H9 (cell line): ENCODE results near the gene SPIN1. TPM values are rescaled to one million over a fixed set of nuclear protein-coding genes. Genes with fewer than 3 reads are reported as not detected.

Experiments
- DNase-seq: peaks from one replicate; pipeline ENCODE4 v3.0.0-alpha.2; 2017
- H2AFZ ChIP-seq: one replicate; pipeline ENCODE4 v1.6.1; 2013; ENCODE audit warnings: mild to moderate bottlenecking, low read length, control low read depth, moderate library complexity
- H2AK5ac ChIP-seq: 2 replicates; pipeline ENCODE4 v1.6.1; 2013; ENCODE audit warnings: low read length, control low read depth, mixed read lengths; ENCODE audit not compliant: insufficient read length
- H2BK120ac ChIP-seq: one replicate; pipeline ENCODE4 v1.6.1; 2013; ENCODE audit warnings: low read depth, mild to moderate bottlenecking, low read length, control low read depth, inconsistent platforms; ENCODE audit not compliant: poor library complexity, severe bottlenecking
- H2BK12ac ChIP-seq: 2 replicates; pipeline ENCODE4 v1.6.1; 2013; ENCODE audit warnings: low read length, control low read depth, mixed read lengths, low read depth; ENCODE audit not compliant: insufficient read length
- H2BK15ac ChIP-seq: 2 replicates; pipeline ENCODE4 v1.6.1; 2013; ENCODE audit warnings: low read depth, low read length, control low read depth
- H2BK20ac ChIP-seq: one replicate; pipeline ENCODE4 v1.6.1; 2013; ENCODE audit warnings: low read depth, mild to moderate bottlenecking, low read length, control low read depth, inconsistent platforms; ENCODE audit not compliant: poor library complexity, severe bottlenecking
- H2BK5ac ChIP-seq: 2 replicates; pipeline ENCODE4 v1.6.1; 2013; ENCODE audit warnings: low read length, control low read depth, mixed read lengths; ENCODE audit not compliant: insufficient read length
- H3K14ac ChIP-seq: 2 replicates; pipeline ENCODE4 v1.6.1; 2013; ENCODE audit warnings: low read length, control low read depth; ENCODE audit not compliant: insufficient read depth
- H3K18ac ChIP-seq: 2 replicates; pipeline ENCODE4 v1.6.1; 2013; ENCODE audit warnings: low read depth, mild to moderate bottlenecking, mixed read lengths, low read length, control low read depth; ENCODE audit not compliant: insufficient read length
- H3K23ac ChIP-seq: 2 replicates; pipeline ENCODE4 v1.6.1; 2013; ENCODE audit warnings: low read length, control low read depth, mixed read lengths, low read depth; ENCODE audit not compliant: insufficient read length
- H3K23me2 ChIP-seq: 2 replicates; pipeline ENCODE4 v1.6.1; 2013; ENCODE audit warnings: low read depth, mild to moderate bottlenecking, mixed read lengths, low read length, control low read depth; ENCODE audit not compliant: insufficient read length, poor library complexity, severe bottlenecking
- H3K27ac ChIP-seq: 2 replicates; pipeline ENCODE4 v1.5.1; 2013; ENCODE audit warnings: low read length, control low read depth, mixed read lengths, low read depth; ENCODE audit not compliant: insufficient read length
- H3K27me3 ChIP-seq: 2 replicates; pipeline ENCODE4 v1.6.1; 2013; ENCODE audit warnings: low read length, control low read depth, inconsistent platforms; ENCODE audit not compliant: insufficient read depth
- H3K4ac ChIP-seq: 2 replicates; pipeline ENCODE4 v1.6.1; 2013; ENCODE audit warnings: low read depth, mild to moderate bottlenecking, control low read depth, inconsistent platforms, low read length, moderate library complexity
- H3K4me1 ChIP-seq: 2 replicates; pipeline ENCODE4 v1.6.1; 2013; ENCODE audit warnings: low read length, control low read depth, inconsistent platforms; ENCODE audit not compliant: insufficient read depth
- H3K4me2 ChIP-seq: 2 replicates; pipeline ENCODE4 v1.6.1; 2013; ENCODE audit warnings: low read length, control low read depth, mixed read lengths; ENCODE audit not compliant: insufficient read length, insufficient read depth
- H3K56ac ChIP-seq: 2 replicates; pipeline ENCODE4 v1.6.1; 2013; ENCODE audit warnings: low read depth, mild to moderate bottlenecking, mixed read lengths, low read length, control low read depth; ENCODE audit not compliant: insufficient read length
- H3K79me1 ChIP-seq: 2 replicates; pipeline ENCODE4 v1.6.1; 2013; ENCODE audit warnings: low read depth, mild to moderate bottlenecking, moderate library complexity, low read length, control low read depth, inconsistent platforms; ENCODE audit not compliant: insufficient read depth, poor library complexity, severe bottlenecking
- H3K79me2 ChIP-seq: 2 replicates; pipeline ENCODE4 v1.6.1; 2013; ENCODE audit warnings: low read length, control low read depth, inconsistent platforms; ENCODE audit not compliant: insufficient read depth
- H3K9ac ChIP-seq: 2 replicates; pipeline ENCODE4 v1.6.1; 2013; ENCODE audit warnings: low read length, control low read depth, mixed read lengths; ENCODE audit not compliant: insufficient read length; ENCODE audit errors: extremely low read depth
- H3K9me3 ChIP-seq: one replicate; pipeline ENCODE4 v1.6.1; 2013; ENCODE audit warnings: low read depth, low read length, inconsistent platforms; ENCODE audit not compliant: control insufficient read depth
- H3T11ph ChIP-seq: one replicate; pipeline ENCODE4 v1.6.1; 2013; ENCODE audit warnings: mild to moderate bottlenecking, low read length, control low read depth, inconsistent platforms
- H4K20me1 ChIP-seq: one replicate; pipeline ENCODE4 v1.6.1; 2013; ENCODE audit not compliant: control insufficient read depth, insufficient read length, insufficient read depth
- H4K5ac ChIP-seq: 2 replicates; pipeline ENCODE4 v1.6.1; 2013; ENCODE audit warnings: low read depth, mild to moderate bottlenecking, mixed read lengths, low read length, control low read depth; ENCODE audit not compliant: insufficient read length
- H4K8ac ChIP-seq: replicated peaks from 2 replicates; pipeline ENCODE4 v1.6.1; 2013; ENCODE audit warnings: low read length, control low read depth, mixed read lengths, low read depth; ENCODE audit not compliant: insufficient read length
- H4K91ac ChIP-seq: 2 replicates; pipeline ENCODE4 v1.6.1; 2013; ENCODE audit warnings: low read depth, mild to moderate bottlenecking, moderate library complexity, mixed read lengths, low read length, control low read depth; ENCODE audit not compliant: insufficient read length
- H3K27ac Mint-ChIP-seq, 3 experiments: 2 replicates in 2 of 3; 3 replicates in 1 of 3; pipeline ENCODE4 v1.8.0; 2020 to 2021; ENCODE audit warnings: mixed read lengths in 3 of 3, mild to moderate bottlenecking in 1 of 3, moderate library complexity in 1 of 3
- H3K27me3 Mint-ChIP-seq: 2 replicates; pipeline ENCODE4 v1.8.0; 2021; ENCODE audit warnings: low read depth, mild to moderate bottlenecking, moderate library complexity, mixed read lengths
- H3K36me3 Mint-ChIP-seq, 3 experiments: 2 replicates in 2 of 3; 3 replicates in 1 of 3; pipeline ENCODE4 v1.8.0; 2020 to 2021; ENCODE audit warnings: low read depth in 3 of 3, mixed read lengths in 3 of 3; ENCODE audit not compliant: insufficient read depth in 1 of 3
- H3K4me1 Mint-ChIP-seq, 2 experiments: 2 replicates each; pipeline ENCODE4 v1.8.0; 2020; ENCODE audit warnings: mixed read lengths in 2 of 2
- H3K4me3 Mint-ChIP-seq, 2 experiments: 2 replicates in 1 of 2; 3 replicates in 1 of 2; pipeline ENCODE4 v1.8.0; 2020 to 2021; ENCODE audit warnings: mild to moderate bottlenecking in 2 of 2, mixed read lengths in 2 of 2, moderate library complexity in 1 of 2
- H3K9me3 Mint-ChIP-seq, 2 experiments: 2 replicates in 1 of 2; 3 replicates in 1 of 2; pipeline ENCODE4 v1.8.0; 2020; ENCODE audit warnings: mild to moderate bottlenecking in 2 of 2, mixed read lengths in 2 of 2, moderate library complexity in 1 of 2
- CTCF ChIP-seq: fragments of 200-600 bp; sonication (generic); conservative IDR thresholded peaks from 3 replicates; pipeline ENCODE4 v1.8.0; 2021; ENCODE audit warnings: antibody characterized with exemption, mild to moderate bottlenecking
- WGBS: extraction: QIAGEN DNeasy Blood & Tissue Kit; methylation state at CpG from one replicate; pipeline ENCODE4 v1.1.7; 2013; ENCODE audit warnings: missing lambda C conversion rate, low lambda C conversion rate, mixed read lengths; ENCODE audit not compliant: insufficient read length; ENCODE audit errors: extremely low coverage; 5-methylcytosine and 5-hydroxymethylcytosine counted together
- total RNA-seq: library from RNA; stranded (reverse); gene quantifications from 2 replicates; pipeline ENCODE4 v1.2.1, GENCODE V29; 2021

The SPIN1 gene
- total RNA-seq, 1 experiment from 2014 or later, result 136 TPM

DNA sequence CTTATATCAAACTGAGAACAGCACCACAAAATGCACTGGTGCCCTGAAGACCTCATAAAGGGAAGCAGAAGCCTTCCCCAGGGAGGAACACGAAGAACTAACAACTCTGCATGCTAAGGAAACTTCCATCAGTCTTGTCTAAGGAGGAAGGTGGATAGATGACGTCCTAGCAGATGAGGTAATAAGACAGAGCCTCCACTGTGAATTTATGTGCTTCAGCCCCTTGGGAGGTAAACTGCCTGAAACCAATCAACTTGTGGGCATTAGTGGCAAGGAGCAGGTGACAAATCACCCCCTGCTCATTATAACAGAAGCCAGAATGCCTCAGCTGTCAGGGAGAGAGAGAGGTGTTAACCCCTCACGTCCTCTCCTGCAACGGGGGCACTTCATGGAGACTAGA lies 48.9 kb upstream of the SPIN1 start:
- Histone ChIP-seq H4K20me1 (no peaks in the 10 kb centered on the region), H2BK5ac (no peak overlapping the region), H4K91ac (no peak overlapping the region), H3K4me2 (no peak overlapping the region), H2BK15ac (no peak overlapping the region), H3K23me2 (no peaks in the 10 kb centered on the region), H2BK20ac (no peak overlapping the region), H2BK120ac (no peak overlapping the region), H3K4ac (no peak overlapping the region), H3K56ac (no peak overlapping the region), H3K23ac (no peak overlapping the region), H3K9ac (no peak overlapping the region), H3K4me1 (no peaks in the 10 kb centered on the region), H3K14ac (no peak overlapping the region), H2AFZ (no peak overlapping the region), H4K5ac (no peak overlapping the region), H3K18ac (no peak overlapping the region), H3T11ph (no peak overlapping the region), H3K27me3 (no peaks in the 10 kb centered on the region), H3K79me2 (no peaks in the 10 kb centered on the region), H3K27ac (no peak overlapping the region), H2AK5ac (no peak overlapping the region), H3K9me3 (no peaks in the 10 kb centered on the region), H2BK12ac (no peak overlapping the region), H3K79me1 (no peaks in the 10 kb centered on the region), H4K8ac (no peak overlapping the region)
- no peaks in the 10 kb centered on the region for H3K27me3 Mint-ChIP-seq
- peaks cover 10 to 15% of the 10 kb centered on the region in 2 experiments for H3K4me1 Mint-ChIP-seq
- no peak overlapping the region for H3K4me3 Mint-ChIP-seq
- no CpG with 5 or more reads among the region's 4 CpGs for WGBS
- H3K9me3 Mint-ChIP-seq, result no peaks in the 10 kb centered on the region
- DNase-seq, result no peak
- H3K27ac Mint-ChIP-seq, result no peak overlapping the region
- H3K36me3 Mint-ChIP-seq, result no peaks in the 10 kb centered on the region
- TF ChIP-seq CTCF, result no peak
